ENCODE data around the gene SMIM28.

SMIM28 gene

DNA sequence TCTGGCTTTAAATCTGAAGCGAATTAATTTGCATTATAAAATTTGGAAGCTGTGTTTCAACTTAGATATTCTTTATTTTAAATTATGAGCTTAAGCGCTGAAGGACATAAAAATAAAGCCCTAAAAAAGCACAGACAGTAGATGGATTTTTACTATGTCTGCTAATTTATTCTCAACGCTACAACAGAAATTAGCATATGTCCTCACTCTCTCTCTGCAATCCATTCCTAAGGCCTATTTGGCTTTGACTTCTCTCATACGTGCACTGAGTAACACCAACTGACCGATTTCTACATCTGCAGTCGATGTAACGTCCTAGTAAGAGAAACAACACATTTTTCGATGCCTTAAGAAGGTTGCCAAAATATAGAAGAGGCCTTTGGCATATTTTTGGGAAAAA lies 50.0 kb downstream of the SMIM28 start:
- DNase-seq (ENCODE audit: insufficient read length, low spot score), result no peak
- no peak for FAIRE-seq

DNA sequence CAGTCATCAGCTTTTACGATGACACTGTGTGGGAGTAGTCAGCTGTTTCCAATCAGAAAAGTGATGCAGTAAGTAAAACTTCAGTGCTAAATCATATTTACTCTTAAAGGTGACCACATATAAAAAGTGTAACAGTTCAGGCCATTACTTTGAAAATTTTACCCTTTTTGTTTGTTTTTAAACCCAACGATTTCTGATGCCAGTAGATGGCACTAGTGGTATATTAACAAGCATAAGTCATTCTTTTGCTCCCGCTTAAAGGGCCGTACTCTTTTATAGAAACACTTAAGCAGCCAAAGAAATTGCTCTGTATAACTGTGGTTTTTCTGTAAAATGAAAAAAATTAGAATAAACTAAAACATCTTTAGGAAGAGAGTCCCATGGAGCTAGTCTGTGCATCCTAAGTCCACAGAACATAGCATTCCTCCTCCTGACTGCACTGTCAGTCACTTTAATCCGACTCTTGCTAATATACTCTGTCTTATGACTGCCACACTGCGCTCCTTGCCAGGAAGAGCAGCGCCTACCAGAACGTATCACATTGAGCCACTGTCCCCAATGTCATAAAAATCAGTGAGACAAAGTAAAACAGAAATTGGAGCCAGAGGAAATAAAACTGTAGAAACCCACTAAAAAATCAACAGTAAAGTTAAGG lies 51.4 kb downstream of the SMIM28 start:
- peak; percentile 56 for FAIRE-seq
- DNase-seq (ENCODE audit: insufficient read length, low spot score), result no peak

DNA sequence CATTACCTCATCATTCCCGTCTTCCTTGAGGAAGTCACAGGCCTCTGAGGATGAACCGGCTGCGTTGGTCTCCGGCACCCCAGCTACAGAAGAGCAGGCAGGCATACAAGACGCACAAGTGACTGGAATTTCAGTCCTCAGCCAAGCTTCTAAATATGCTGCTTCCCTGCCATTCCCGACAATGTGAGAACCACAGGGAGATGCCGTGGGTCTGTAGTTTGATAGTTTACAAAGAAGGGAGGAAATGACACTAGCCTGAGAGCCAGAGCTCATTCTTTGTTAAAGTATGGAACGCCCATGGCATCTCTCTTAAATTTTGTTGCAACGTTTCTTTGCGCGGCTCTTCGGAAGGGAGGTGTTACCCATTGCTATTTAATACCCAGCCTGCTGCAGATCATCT lies 52.1 kb downstream of the SMIM28 start:
- no peak for FAIRE-seq

DNA sequence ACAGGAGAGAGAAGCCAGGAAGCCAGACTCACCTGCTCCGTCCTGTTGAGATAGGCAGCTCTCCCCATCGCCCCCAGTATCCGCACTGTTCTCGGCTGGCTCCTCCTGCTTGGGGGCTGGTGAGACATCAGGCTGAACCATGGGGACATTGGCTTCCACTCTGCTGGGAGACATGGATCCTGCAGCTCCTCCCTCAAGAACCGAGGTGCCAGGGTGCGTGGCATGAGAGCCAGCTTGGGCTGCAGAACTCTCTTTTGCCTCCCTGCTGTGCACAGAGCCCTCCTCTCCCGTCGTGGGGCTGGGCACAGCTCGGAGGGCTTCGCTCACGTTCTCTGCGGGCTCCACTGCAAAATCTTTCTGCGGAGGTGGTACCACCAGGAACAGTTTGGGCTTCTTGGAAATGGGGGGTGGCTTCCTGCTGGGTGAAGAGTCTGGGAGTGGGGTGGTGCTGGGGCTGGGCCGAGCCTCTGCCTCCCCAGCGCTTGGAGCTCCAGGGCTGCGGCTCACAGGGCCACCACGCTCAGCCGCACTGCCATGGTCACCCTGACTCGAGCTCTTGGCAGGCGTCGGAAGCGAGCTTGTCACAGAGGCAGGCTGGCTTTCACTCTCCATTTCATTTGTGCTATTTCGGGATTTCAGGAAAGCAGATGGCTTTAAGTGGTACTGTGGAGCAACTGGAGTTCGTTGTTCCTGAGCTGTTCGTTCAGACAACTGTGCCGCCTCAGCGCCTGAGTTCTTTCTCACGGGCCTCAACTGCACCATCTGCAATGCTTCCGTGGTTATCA lies 52.8 kb downstream of the SMIM28 start:
- FAIRE-seq (no peak), DNase-seq (ENCODE audit: insufficient read length, low spot score) (no peak)

More for the DNA sequence above, 52.1 kb downstream of the SMIM28 start:
- no peak for DNase-seq (ENCODE audit: insufficient read length, low spot score)

DNA sequence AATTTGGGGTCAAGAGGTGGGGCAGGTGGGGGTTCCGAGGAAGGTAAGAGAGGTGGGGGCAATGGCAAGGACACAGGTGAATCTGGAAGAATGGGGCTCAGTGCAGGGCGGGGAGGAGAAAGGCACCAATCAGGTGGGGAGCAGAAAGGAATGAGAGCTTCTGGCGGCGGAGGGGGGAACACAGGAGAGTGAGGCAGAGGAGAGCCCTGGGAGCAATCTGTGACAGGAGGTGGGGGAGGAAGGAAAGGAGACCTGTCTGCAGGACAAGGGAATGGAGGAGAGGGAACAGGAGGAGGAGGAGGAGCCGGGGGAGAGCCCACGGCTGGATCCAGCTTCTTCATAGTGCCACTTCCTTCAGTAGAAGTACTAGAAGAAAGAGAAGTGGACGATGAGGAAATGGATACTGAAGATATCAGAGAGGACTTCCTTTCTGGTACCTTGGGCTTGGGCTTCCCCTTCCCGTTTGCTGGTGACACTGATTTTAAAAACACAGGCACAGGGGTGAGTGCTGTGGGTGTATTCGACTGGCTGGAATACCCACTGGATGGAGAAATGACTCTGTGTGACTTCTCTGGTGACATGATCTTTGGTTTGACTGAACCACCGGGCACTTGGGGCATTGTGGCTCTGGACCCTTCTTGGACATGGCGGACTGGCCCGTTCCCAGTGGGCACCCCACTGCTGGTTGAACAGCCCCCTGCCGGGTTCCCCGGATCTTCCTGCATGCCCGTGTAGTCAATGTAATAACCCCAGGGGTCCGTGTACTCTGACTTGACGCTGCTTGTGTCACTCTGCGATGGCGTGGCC lies 53.8 kb downstream of the SMIM28 start:
- FAIRE-seq (no peak), DNase-seq (ENCODE audit: insufficient read length, low spot score) (no peak)

DNA sequence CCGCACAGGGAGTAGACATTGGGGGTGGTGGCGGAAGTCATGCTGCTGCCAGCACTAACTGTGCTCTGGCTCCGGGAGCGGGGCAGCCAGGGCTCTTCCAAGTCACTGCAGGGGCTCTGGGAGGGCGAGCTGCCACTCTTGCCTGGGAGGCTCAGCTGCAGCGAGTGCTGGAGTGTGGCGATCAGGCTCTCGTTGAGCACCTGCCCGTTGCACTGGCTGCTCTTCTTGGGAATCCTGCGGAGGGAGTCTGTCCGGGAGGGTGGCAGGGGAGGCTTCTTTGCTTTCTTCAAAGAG lies 54.3 kb downstream of the SMIM28 start:
- DNase-seq (ENCODE audit: insufficient read length, low spot score), result no peak
- FAIRE-seq, result no peak
